Sigmoid colon (tissue), 7 donors: ENCODE measurements around the gene YDJC. TPM values are rescaled to one million over a fixed set of nuclear protein-coding genes. Genes with fewer than 3 reads are reported as not detected.
A peak's percentile ranks its signal among the peaks of the same experiment; 100 is the strongest.

Experiments used
- DNase-seq: peaks from one replicate; pipeline ENCODE4 v3.0.0-alpha.2; 2019
- H3K27ac ChIP-seq, 4 donors: fragments of 200-600 bp; sonication (generic); one replicate each; pipeline ENCODE4 v1.5.1; 2016 to 2019; ENCODE audit warnings: mild to moderate bottlenecking in 1 of 4
- H3K27me3 ChIP-seq, 3 donors: fragments of 200-600 bp; sonication (generic); one replicate each; pipeline ENCODE4 v1.5.1; 2019; ENCODE audit warnings: mild to moderate bottlenecking in 1 of 3
- H3K36me3 ChIP-seq, 4 donors: fragments of 200-600 bp; sonication (generic); one replicate each; pipeline ENCODE4 v1.5.1; 2016 to 2019
- H3K4me1 ChIP-seq, 4 donors: fragments of 200-600 bp; sonication (generic); one replicate each; pipeline ENCODE4 v1.5.1; 2017 to 2019
- H3K4me3 ChIP-seq, 4 donors: fragments of 200-600 bp; sonication (generic); one replicate each; pipeline ENCODE4 v1.5.1; 2017 to 2019; ENCODE audit warnings: mild to moderate bottlenecking in 2 of 4, moderate library complexity in 1 of 4
- H3K9me3 ChIP-seq, 4 donors: fragments of 200-600 bp in 3 of 4; sonication (generic) in 3 of 4; one replicate each; pipeline versions ENCODE4 v1.5.1 to v1.6.1; 2013 to 2019
- CTCF ChIP-seq, 4 experiments: fragments of 450-650 bp in 3 of 4; fragments of 200-600 bp in 1 of 4; IDR thresholded peaks; one replicate each; pipeline ENCODE4 v1.5.1; 2016 to 2019; ENCODE audit warnings: antibody characterized with exemption in 4 of 4, mild to moderate bottlenecking in 3 of 4, moderate library complexity in 2 of 4
- EP300 ChIP-seq, 4 donors: sonication (generic); formaldehyde crosslinking; IDR thresholded peaks; one replicate each; pipeline ENCODE4 v1.6.1; 2017; ENCODE audit warnings: antibody characterized with exemption in 4 of 4
- POLR2A ChIP-seq, 2 donors: fragments of 450-650 bp; IDR thresholded peaks; one replicate each; pipeline ENCODE4 v1.6.1; 2016; ENCODE audit warnings: antibody characterized with exemption in 2 of 2, mild to moderate bottlenecking in 2 of 2, moderate library complexity in 2 of 2
- POLR2AphosphoS5 ChIP-seq, 4 donors: sonication (generic); formaldehyde crosslinking; IDR thresholded peaks; one replicate each; pipeline ENCODE4 v1.6.1; 2017; ENCODE audit warnings: antibody characterized with exemption in 4 of 4
- WGBS, 2 donors: extraction: QIAGEN DNeasy Blood & Tissue Kit; methylation state at CpG; one replicate each; pipeline ENCODE4 v1.1.7; 2013; 5-methylcytosine and 5-hydroxymethylcytosine counted together
- intact Hi-C: fragments of 100-400 bp; cut with DNase I; formaldehyde crosslinking; loops from one replicate; pipeline ENCODE4 v1.15.1; 2023
- polyA plus RNA-seq, 3 donors: library from polyadenylated mRNA; stranded (reverse); fragments of 200-250 nt; gene quantifications; one replicate each; pipeline ENCODE4 v1.2.3, GENCODE V29; 2013
- total RNA-seq, 4 donors: library from RNA; depleted of rRNA; stranded (reverse); fragments of >200 nt; gene quantifications; one replicate each; pipeline ENCODE4 v1.1.0, GENCODE V29; 2016
- donor health status: healthy with polysubstance abuse.
- donor health status: Bipolar disorder and iron deficiency.
- donor health status: healthy.

The YDJC gene
- total and polyA plus RNA-seq, 7 donors, result 8.3 to 36.5 (median 16.3) TPM

GRCh38 chr22:21631025-21631424 lies 1.2 kb upstream of the YDJC start:
- no peak for TF ChIP-seq EP300 (IDR thresholded peaks at IDR 0.05)
- no peak for TF ChIP-seq CTCF (IDR thresholded peaks at IDR 0.05)
- TF ChIP-seq POLR2AphosphoS5 (IDR thresholded peaks at IDR 0.05), result no peak
- no peak for TF ChIP-seq POLR2A (IDR thresholded peaks at IDR 0.05)
- 90 to 92% methylated on average over 4 of the region's 4 CpGs for WGBS, 2 donors
- intact Hi-C loops, result no loop called here

GRCh38 chr22:21628386-21629254 lies 1.2 kb downstream of the YDJC start:
- peaks cover 0 to 4% (median 0%) of the 10 kb centered on the region in 4 donors for H3K36me3 ChIP-seq
- H3K27ac ChIP-seq, result peak overlapping the region; percentile 73 to 86 (median 80)
- TF ChIP-seq CTCF (IDR thresholded peaks at IDR 0.05) (no peak), EP300 (IDR thresholded peaks at IDR 0.05) (no peak), POLR2AphosphoS5 (IDR thresholded peaks at IDR 0.05) (no peak), POLR2A (IDR thresholded peaks at IDR 0.05) (no peak)
- no peak for DNase-seq
- no peaks in the 10 kb centered on the region for H3K27me3 ChIP-seq
- peak overlapping the region; percentile 65 to 98 (median 78) for H3K4me3 ChIP-seq
- peaks cover 0 to 29% (median 22%) of the 10 kb centered on the region in 4 donors for H3K4me1 ChIP-seq
- no peaks in the 10 kb centered on the region for H3K9me3 ChIP-seq
- 73 to 83% methylated on average over 74 of the region's 74 CpGs for WGBS, 2 donors
- intact Hi-C loops, result loop anchor here (5.0 kb wide), 1 partner anchor 46 kb away; no protein-coding TSS in a partner anchor

More at GRCh38 chr22:21631025-21631424, 1.2 kb upstream of the YDJC start:
- Histone ChIP-seq H3K9me3 (no peaks in the 10 kb centered on the region), H3K4me3 (no peak overlapping the region), H3K27me3 (no peaks in the 10 kb centered on the region), H3K27ac (no peak overlapping the region), H3K36me3 (peaks cover 0 to 4% (median 0%) of the 10 kb centered on the region in 4 donors), H3K4me1 (peaks cover 0 to 19% (median 12%) of the 10 kb centered on the region in 4 donors)
- DNase-seq, result no peak

GRCh38 chr22:21626735-21627469 lies 2.9 kb downstream of the YDJC start:
- Histone ChIP-seq H3K9me3 (no peaks in the 10 kb centered on the region), H3K27ac (no peak overlapping the region), H3K4me3 (no peak overlapping the region), H3K36me3 (peaks cover 0 to 20% (median 0%) of the 10 kb centered on the region in 4 donors), H3K27me3 (no peaks in the 10 kb centered on the region), H3K4me1 (peaks cover 0 to 37% (median 26%) of the 10 kb centered on the region in 4 donors)
- intact Hi-C loops, result loop anchor here (5.0 kb wide), 1 partner anchor 45 kb away; no protein-coding TSS in a partner anchor
- 83 to 88% methylated on average over 11 of the region's 11 CpGs for WGBS, 2 donors
- no peak for DNase-seq
- TF ChIP-seq CTCF (IDR thresholded peaks at IDR 0.05) (no peak), POLR2AphosphoS5 (IDR thresholded peaks at IDR 0.05) (no peak), EP300 (IDR thresholded peaks at IDR 0.05) (no peak), POLR2A (IDR thresholded peaks at IDR 0.05) (no peak)

GRCh38 chr22:21626073-21626734 lies 3.6 kb downstream of the YDJC start:
- 68 to 76% methylated on average over 4 of the region's 4 CpGs for WGBS, 2 donors

More at GRCh38 chr22:21626073-21626734, 3.6 kb downstream of the YDJC start:
- Histone ChIP-seq H3K27me3 (no peaks in the 10 kb centered on the region), H3K36me3 (peaks cover 0 to 22% (median 0%) of the 10 kb centered on the region in 4 donors), H3K4me3 (no peak overlapping the region), H3K4me1 (peaks cover 0 to 37% (median 26%) of the 10 kb centered on the region in 4 donors), H3K9me3 (no peaks in the 10 kb centered on the region), H3K27ac (no peak overlapping the region)
- intact Hi-C loops, result loop anchor here (5.0 kb wide), 1 partner anchor 44 kb away; no protein-coding TSS in a partner anchor
- TF ChIP-seq POLR2AphosphoS5 (IDR thresholded peaks at IDR 0.05) (no peak), EP300 (IDR thresholded peaks at IDR 0.05) (no peak), CTCF (IDR thresholded peaks at IDR 0.05) (no peak), POLR2A (IDR thresholded peaks at IDR 0.05) (no peak)
- DNase-seq, result no peak
